ENCODE results near the gene PTTG1IP.

PTTG1IP gene

GRCh38 chr21:44908908-44909307 lies 35.4 kb upstream of the PTTG1IP start:
- no peak for DNase-seq

GRCh38 chr21:44907966-44908895 lies 34.7 kb upstream of the PTTG1IP start:
- no peak for DNase-seq

- DNase-seq = no peak
These were observed 33.9 kb upstream of the PTTG1IP start for GRCh38 chr21:44907225-44907965.

GRCh38 chr21:44905728-44906090 lies 32.2 kb upstream of the PTTG1IP start:
- no peak for DNase-seq

GRCh38 chr21:44905016-44905727 lies 31.7 kb upstream of the PTTG1IP start:
- no peak for DNase-seq

GRCh38 chr21:44904141-44904923 lies 30.8 kb upstream of the PTTG1IP start:
- DNase-seq = no peak

- DNase-seq = no peak
These were observed 30.2 kb upstream of the PTTG1IP start for GRCh38 chr21:44903689-44904088.

- DNase-seq = no peak
These were observed 29.7 kb upstream of the PTTG1IP start for GRCh38 chr21:44903050-44903685.

- DNase-seq = no peak
These were observed 29.0 kb upstream of the PTTG1IP start for GRCh38 chr21:44902268-44903049.

- no peak for DNase-seq
These were observed 28.0 kb upstream of the PTTG1IP start for GRCh38 chr21:44901391-44902074.

GRCh38 chr21:44900559-44901251 lies 27.2 kb upstream of the PTTG1IP start:
- DNase-seq = no peak

- no peak for DNase-seq
These were observed 26.5 kb upstream of the PTTG1IP start for GRCh38 chr21:44899768-44900558.

- DNase-seq = no peak
These were observed 25.6 kb upstream of the PTTG1IP start for GRCh38 chr21:44898851-44899767.

GRCh38 chr21:44898011-44898488 lies 24.6 kb upstream of the PTTG1IP start:
- no peak for DNase-seq

- DNase-seq = no peak
These were observed 24.0 kb upstream of the PTTG1IP start for GRCh38 chr21:44897326-44898010.

GRCh38 chr21:44896561-44897286 lies 23.2 kb upstream of the PTTG1IP start:
- no peak for DNase-seq

GRCh38 chr21:44895859-44896258 lies 22.4 kb upstream of the PTTG1IP start:
- DNase-seq = no peak
